Activated naive CD4-positive, alpha-beta T cell treated with Interleukin-2 at 50 U/mL for 16 hours (primary cell): ENCODE measurements around the gene NLGN1.

ENCODE experiments used
- DNase-seq: peaks from one replicate; pipeline ENCODE4 v3.0.0-alpha.2; 2020

Gene NLGN1

DNA sequence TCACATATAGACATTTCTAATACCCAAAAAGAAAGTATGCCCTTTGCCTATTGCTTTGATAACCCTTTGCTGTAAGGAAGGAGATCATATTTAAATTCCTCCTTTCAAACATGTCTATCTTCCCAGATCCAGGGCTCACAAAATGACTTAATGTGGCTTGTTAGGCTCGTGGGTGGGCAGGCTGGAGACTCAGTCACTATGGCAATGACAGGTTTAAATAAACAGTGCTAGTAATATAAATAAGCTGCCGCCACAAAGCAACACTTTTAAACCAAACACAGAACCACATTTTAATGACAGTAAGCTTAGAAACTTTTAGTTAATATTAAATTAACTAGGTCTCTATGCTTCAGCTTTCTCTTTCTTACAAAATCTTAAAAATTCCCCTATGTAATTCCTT is 845.6 kb downstream of the NLGN1 start:
- DNase-seq: no peak

- no peak for DNase-seq
Observed at GRCh38 chr3:174247687-174248152, 850.2 kb downstream of the NLGN1 start.

- no peak for DNase-seq
Observed at GRCh38 chr3:174251681-174252080, 854.1 kb downstream of the NLGN1 start.

DNA sequence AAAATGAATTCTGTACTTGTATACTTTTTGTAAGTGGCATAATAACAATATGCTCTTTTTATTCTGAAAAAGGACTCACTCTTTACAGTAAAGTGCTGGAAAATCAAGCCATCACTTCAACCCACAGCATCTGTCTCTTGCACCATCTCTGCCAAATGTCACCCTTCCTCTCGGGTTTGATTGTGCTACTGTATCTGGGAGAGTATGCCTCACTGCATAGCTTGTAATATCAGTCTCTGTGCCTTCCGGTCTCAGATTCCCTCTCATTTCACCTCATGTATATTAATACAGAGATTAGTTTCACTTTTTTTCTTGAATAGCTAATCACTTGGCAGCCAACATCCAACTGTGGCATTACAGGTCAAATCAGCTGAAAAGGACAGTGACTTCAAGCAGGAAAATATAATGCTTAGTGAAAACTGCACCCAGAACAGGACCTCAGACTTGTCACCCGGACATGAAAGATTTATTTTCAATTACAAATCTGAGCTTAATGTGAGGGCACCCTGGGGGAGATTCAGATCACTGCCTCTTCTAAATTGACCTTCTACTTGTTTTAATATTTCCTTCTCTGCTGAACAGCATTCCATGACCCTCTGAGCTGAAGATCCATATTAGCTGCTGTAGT is 855.8 kb downstream of the NLGN1 start:
- no peak for DNase-seq

DNA sequence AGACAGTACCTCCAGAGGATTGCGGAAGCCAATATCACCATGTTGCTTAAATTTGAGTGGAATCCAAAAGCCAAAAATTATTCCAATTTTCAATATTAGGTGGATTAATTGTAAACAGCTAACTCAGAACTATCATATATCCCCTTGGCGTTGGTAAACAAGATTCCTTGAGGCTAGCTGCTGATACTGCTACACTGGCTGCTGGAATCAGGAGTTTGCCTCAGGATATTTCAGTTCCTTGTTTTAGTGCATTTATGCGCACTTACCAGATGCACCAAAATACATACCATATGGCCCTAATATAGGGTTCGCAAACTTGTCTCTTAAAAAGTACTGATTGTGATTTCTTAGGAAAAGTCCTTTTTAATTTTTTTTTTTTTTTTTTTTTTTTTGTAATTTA is 856.4 kb downstream of the NLGN1 start:
- no peak for DNase-seq

GRCh38 chr3:174255454-174255853 is 857.9 kb downstream of the NLGN1 start:
- DNase-seq: no peak

DNA sequence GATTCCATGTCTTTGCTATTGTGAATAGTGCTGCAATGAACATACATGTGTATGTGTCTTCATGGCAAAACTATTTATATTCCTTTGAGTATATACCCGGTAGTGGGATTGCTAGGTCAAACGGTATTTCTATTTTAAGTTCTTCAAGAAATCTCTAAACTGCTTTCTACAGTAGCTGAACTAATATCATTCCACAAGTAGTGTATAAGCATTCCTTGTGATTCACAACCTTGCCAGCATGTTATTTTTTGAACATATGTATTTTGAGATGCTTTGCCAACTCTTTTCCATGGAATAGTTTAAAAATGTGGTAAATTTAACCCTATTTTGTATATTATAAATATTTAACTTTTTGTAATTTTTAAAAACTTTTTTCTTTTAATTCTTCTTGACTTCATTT is 868.9 kb downstream of the NLGN1 start:
- DNase-seq: no peak

- DNase-seq: no peak
Observed at GRCh38 chr3:174268061-174268460, 870.5 kb downstream of the NLGN1 start.

DNA sequence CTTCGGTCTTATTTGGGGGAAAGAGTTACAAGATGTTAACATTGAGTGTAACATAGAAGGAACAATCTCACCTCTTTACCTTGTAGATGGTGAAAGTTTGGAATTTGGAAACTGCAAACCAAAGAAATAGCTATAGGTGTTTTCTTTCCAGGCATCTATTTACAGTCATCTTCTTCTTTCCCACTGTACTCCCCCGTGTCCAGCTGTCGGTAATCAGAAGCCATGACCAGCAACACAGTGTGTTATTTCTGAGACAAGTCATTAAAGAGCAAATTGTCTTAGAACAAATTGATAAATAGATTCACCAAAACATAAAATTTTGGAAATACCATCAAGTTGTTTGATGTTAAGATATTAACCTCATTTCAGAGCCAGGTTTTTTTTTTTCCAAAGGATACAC is 871.0 kb downstream of the NLGN1 start:
- DNase-seq: no peak

DNA sequence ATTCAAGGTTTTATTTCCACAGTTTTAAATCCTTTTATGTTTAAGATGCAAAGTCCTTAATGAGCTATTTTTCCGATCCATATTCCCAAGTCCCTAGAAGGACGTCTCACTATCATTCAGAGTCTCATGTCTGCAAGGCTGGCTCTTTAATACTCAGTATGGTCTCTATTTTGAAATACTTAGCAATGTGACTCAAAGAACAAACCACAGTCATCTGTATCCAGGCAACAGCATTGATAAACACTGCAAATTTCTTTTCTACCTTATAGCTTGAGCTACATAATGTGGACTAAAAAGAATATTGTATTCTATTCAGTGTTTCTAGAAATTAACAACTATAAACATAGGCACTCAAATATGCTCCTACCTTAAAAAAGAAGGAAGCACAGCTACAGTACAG is 873.3 kb downstream of the NLGN1 start:
- DNase-seq: no peak

- no peak for DNase-seq
Observed at GRCh38 chr3:174275336-174275735, 877.8 kb downstream of the NLGN1 start.

DNA sequence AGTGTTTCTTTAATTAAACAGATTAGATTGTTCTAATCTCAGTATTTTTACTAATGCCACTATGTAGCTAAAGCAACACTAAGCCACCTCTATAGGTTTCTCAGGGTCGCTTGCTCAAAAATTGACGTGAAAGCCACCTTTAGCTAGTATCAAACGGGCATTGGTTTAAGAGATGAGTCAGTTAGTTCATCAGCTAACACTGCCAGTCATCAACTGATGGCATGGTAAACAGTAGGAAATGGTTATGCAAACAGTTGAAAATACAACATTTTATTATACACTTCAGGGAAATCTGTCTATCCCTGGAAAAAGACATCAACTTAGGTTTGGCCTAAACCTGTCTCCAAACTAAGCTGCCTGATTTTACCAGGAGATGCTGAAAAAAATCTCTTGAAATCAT is 879.3 kb downstream of the NLGN1 start:
- no peak for DNase-seq

DNA sequence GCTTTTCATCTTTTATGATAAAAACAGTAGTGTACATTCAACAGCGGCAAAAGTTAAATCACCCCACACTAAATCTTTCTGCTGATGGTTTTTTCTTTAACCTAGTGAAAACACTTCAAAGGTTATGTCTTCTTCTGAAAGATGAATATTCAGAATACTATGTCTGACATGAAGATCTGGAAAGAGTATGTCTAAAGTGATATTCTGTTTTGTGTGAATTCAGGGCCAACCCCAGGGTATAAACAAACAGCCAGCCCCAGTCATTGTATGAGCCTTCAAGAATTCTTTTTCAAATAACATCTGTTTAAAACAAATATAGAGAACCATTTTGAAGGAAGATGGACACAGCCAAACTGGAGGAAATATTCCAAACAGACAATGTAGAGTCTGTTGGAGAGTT is 880.5 kb downstream of the NLGN1 start:
- no peak for DNase-seq

DNA sequence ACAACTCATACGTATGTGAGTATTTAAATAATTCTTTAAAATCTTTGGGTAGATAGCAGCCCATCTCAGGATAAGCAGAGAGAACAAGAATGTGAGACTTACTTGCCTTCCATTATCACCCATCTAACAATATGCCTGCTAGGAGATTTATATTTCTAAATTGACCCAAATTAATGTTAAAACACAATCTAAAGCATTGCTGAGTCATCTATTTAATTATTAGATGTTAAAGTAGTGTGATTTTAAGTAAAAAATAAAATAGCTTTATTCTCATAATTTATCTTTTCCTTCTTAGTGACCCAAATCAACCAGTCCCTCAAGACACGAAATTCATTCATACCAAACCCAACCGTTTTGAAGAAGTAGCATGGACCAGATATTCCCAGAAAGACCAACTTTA is 882.6 kb downstream of the NLGN1 start:
- DNase-seq: no peak

GRCh38 chr3:174285242-174285864 is 887.8 kb downstream of the NLGN1 start:
- DNase-seq: no peak

GRCh38 chr3:174287705-174288104 is 890.2 kb downstream of the NLGN1 start:
- DNase-seq: no peak

GRCh38 chr3:174294616-174295015 is 897.1 kb downstream of the NLGN1 start:
- DNase-seq: no peak

DNA sequence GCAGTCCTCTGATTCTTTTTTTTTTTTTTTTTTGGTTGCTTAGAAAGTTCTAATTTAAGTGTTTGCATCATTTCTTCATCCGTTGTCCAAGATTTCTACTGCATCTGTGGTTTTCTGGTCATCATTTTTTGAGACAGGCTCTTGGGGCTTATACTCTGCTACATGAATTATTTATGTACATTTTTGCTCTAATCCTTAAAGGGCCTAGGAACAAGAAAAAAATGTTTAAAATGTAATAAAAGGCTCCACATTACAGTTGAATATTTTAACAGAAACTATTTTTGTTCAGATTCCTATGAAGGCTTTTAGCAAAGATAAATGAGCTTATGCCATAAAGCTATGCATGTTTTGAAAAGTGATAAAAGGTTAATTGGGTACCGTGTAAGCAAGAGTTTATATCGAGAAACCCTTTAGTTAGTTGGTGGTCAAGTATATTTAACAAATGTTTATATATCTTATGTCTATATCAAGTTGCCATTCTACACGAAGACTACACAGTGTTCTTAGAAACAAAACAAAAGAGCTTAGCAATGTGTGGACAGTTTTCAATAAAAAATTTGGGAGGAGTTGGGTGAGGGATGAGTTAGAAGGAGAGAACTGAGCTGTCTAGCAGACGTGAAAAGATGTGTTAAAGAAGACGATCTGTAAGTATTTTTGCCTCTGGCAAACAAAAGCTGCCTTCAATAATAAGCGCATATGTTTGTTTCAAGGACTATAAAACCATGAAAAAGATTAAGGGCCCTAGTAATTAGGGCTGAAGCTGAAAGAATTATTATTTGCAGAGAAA is 898.0 kb downstream of the NLGN1 start:
- no peak for DNase-seq

- no peak for DNase-seq
Observed at GRCh38 chr3:174302746-174303315, 905.3 kb downstream of the NLGN1 start.

DNA sequence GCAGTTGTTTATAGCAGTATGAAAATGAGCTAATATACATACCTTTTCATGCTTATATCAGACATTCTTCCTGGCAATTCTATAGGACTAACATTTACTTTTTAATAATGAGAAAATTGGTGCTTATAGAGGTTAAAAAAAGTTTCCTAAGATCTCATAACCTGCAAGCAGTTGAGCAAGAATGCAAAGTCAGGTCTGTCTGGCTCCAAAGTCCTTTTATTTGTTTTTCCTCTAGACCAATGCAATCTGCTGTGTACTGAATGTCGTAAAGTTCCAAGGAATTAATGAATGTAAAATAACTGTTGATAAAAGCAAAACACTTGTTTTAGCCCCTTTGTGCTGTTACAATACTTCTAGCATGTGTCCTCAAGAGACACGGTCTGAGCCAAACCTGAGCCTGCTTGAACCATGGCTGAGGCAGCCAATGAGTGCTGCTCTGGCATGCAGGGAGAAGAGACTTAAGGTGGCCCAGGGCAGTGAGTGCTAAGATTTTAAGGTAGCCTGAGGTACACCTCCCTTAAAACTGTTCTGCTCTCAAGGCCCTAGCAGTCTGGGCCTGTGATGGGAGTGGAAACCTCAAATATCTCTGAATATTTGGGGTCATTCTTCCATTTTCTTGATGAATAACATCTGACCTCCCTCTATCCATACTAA is 906.5 kb downstream of the NLGN1 start:
- no peak for DNase-seq

GRCh38 chr3:174308736-174309135 is 911.2 kb downstream of the NLGN1 start:
- DNase-seq: no peak

GRCh38 chr3:174310475-174310983 is 913.0 kb downstream of the NLGN1 start:
- DNase-seq: no peak

- DNase-seq: no peak
Observed at GRCh38 chr3:174315225-174315624, 917.7 kb downstream of the NLGN1 start.
